GM13976 (cell line): ENCODE measurements around the gene MFSD12.

ENCODE experiments used
- DNase-seq: peaks from one replicate; pipeline ENCODE4 v3.0.0; 2012; ENCODE audit warnings: low spot score
- in situ Hi-C: fragments of 300-500 bp; cut with MboI; formaldehyde crosslinking; loops from one replicate; pipeline ENCODE4 v1.12.0; 2022; ENCODE audit warnings: low sequenced_read_pairs, mixed read lengths, inconsistent platforms; ENCODE audit not compliant: unreplicated experiment
- TF ChIP-seq, protein P1 (sequence below): IDR thresholded peaks from 2 replicates; pipeline ENCODE4 v1.5.1; 2012; ENCODE audit warnings: borderline replicate concordance, mild to moderate bottlenecking; ENCODE audit not compliant: insufficient read depth; ENCODE audit errors: extremely low read depth, missing control alignments, control extremely low read depth

Gene MFSD12

DNA sequence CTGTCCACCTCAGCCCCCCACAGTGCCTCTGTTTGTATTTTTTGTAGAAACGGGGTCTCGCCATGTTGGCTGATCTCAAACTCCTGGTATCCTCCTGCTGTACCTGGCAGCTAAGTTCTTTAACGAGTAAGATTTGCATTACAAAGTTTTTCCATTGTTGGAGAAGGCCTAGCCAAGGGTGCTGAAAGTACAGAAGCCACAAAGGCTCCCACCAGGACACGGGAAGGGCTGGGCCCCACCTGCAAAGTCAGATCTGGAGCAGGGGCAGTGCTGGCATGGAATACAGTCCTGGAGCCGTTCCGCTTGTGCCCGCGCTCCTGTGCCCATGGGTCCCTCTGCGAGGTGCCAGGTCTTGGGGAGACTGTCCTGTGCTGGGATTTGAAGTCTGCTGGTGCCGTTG lies 39.1 kb downstream of the MFSD12 start:
- DNase-seq: no peak
- TF ChIP-seq, protein P1, sequence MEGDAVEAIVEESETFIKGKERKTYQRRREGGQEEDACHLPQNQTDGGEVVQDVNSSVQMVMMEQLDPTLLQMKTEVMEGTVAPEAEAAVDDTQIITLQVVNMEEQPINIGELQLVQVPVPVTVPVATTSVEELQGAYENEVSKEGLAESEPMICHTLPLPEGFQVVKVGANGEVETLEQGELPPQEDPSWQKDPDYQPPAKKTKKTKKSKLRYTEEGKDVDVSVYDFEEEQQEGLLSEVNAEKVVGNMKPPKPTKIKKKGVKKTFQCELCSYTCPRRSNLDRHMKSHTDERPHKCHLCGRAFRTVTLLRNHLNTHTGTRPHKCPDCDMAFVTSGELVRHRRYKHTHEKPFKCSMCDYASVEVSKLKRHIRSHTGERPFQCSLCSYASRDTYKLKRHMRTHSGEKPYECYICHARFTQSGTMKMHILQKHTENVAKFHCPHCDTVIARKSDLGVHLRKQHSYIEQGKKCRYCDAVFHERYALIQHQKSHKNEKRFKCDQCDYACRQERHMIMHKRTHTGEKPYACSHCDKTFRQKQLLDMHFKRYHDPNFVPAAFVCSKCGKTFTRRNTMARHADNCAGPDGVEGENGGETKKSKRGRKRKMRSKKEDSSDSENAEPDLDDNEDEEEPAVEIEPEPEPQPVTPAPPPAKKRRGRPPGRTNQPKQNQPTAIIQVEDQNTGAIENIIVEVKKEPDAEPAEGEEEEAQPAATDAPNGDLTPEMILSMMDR: no peak
- in situ Hi-C loops: no loop called here

DNA sequence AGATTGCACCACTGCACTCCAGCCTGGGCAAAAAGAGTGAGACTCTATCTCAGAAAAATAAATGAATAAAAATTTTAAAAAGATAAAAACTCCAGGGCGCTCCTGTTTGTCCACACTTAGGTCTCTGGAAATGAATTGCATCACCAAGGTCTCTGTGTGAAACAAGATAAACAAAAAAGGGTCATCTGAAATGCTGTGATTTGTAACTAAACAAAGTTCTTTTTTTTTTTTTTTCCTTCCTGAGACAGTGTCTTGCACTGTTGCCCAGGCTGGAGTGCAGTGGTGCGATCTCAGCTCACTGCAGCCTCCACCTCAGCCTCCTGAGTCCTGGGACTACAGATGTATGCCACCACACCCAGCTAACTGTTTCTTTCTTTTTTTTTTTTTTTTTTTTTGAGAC lies 39.7 kb downstream of the MFSD12 start:
- TF ChIP-seq, protein P1: no peak
- in situ Hi-C loops: no loop called here

DNA sequence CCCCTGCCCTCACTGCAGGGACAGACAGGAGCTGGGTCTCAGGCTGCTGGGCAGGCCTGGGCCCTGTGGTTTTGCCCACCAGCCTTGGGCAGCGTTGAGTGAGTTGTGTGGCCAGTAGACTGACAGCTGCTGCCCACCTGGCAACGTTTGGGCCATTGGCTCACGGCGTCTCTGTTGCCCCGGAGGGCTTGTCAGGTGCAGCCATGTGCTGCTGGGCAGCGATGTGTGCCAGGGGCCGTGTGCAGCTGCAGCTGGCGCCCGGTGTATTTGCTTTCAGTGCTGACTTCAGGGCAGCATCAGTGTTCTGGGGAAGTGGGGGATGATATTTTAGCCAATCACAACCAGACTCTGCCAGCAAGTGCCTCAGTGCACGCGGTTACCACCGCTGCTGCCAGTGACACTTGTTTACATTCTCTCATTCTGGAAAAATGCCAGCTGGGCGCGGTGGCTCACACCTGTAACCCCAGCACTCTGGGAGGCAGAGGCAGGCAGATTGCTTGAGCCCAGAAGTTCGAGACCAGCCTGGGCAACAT lies 40.6 kb downstream of the MFSD12 start:
- no peak for DNase-seq
- in situ Hi-C loops: no loop called here
- TF ChIP-seq, protein P1: no peak

More for the DNA sequence above, 39.7 kb downstream of the MFSD12 start:
- no peak for DNase-seq

DNA sequence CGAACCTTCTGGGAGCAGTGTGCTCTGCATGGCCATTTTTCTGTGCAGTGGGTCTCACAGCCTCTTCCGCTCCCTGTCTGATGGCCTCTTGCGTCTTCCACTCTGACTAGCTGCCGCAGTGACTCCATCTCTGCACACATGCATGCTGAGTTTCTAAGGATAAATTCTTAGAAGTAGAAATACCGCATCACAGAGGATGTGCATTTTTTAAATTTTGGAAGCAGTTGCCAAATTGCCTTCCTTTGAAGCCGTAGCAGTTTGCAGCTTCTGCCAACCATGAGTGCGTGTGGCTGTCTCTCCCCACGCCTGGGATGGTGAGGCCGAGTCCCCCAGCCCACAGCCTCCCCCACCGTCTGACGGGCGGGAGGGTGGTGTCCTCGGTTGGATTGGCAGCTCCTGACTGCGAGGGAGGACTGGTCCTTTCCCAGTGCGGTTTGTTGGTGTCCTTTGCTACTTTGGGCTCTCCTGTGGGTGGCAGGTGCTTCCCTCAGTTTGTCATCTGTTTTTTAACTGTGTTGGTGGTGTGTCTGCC lies 41.4 kb downstream of the MFSD12 start:
- in situ Hi-C loops: no loop called here
- no peak for DNase-seq
- TF ChIP-seq, protein P1: no peak

DNA sequence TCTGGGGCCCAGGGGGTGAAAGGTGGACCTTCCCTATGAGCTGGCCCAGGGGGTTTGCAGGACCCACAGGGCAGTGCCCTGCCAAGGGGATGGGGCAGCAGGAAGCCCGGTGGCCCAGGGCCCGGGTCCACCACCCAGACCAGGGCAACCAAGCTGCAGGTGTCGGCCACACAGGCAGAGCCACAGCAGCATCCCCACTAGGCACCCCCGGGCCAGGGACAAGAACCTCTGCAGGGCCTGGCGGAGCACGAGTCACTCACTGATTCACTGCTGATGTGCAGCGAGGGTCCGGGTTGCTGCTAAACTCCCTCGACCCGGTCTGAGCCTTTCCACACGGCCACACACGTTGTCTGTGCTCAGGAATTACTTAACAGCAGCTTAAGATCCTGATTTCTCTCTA lies 42.5 kb downstream of the MFSD12 start:
- in situ Hi-C loops: no loop called here

DNA sequence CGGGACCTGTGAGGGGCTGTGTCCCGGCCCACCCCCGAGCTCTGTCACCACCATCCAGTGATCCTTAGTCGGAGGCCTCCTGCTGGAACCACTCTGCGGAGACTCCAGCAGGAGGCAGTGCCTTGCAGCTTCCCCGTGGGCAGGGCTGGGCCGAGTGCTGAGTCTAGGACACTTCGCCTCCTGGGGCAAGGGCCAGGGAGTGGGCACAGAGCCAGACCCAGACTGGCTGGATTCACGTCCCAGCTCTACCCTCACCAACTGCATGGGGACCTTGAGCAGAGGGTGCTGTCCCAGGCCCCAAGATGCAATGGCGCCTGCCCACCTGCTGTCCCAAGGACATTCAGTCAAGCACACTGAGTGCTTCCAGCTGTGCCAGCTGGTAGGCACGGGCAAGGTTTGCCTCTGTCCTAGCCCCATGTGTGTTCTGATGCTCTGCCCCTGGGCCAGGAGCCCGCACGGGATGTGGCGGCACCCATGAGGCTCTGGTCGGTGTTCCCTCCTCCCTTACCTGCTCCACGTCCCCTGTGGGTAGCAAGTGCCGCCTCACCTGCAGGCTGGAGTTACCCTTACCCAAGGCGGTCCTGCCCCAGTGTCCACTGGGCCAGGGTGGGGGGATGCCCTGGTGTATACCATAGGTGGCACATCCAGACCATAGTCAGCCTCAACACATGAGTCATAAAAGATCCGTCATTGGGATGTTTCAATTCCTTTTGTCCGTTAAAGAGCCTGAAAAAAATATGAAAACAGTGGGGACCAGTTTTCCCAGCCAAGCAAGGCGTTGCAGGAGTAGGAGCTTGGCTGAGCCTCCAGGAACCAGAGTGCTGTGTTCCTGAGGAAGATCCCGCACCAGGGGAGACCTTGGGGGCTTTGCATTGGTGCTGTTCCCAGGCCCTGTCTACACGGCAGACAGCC lies 43.9 kb downstream of the MFSD12 start:
- in situ Hi-C loops: no loop called here
- TF ChIP-seq, protein P1: no peak
- DNase-seq: no peak

More for the DNA sequence above, 42.5 kb downstream of the MFSD12 start:
- no peak for DNase-seq
- TF ChIP-seq, protein P1: no peak
